ENCODE data around the gene TGFB1I1.

The TGFB1I1 gene

GRCh38 chr16:31453255-31454204 is 18.4 kb upstream of the TGFB1I1 start:
- DNase-seq, result no peak

GRCh38 chr16:31455601-31456314 is 16.2 kb upstream of the TGFB1I1 start:
- DNase-seq, result no peak

GRCh38 chr16:31456988-31457360 is 15.0 kb upstream of the TGFB1I1 start:
- no peak for DNase-seq

- peak; percentile 67 for DNase-seq
Measured at GRCh38 chr16:31458073-31458843, 13.7 kb upstream of the TGFB1I1 start.

- DNase-seq, result peak; percentile 94
Measured at GRCh38 chr16:31458844-31459686, 12.9 kb upstream of the TGFB1I1 start, which contains the start of gene ARMC5. TSS of gene ARMC5 (plus strand) at chr16:31459501. CDS start at chr16:31459525, 24 bp downstream.

- DNase-seq, result peak; percentile 98
Measured at GRCh38 chr16:31459687-31460581, 12.0 kb upstream of the TGFB1I1 start.

- peak; percentile 6 for DNase-seq
Measured at GRCh38 chr16:31460582-31461002, 11.4 kb upstream of the TGFB1I1 start.

GRCh38 chr16:31461201-31461920 is 10.6 kb upstream of the TGFB1I1 start:
- DNase-seq, result no peak

GRCh38 chr16:31461921-31462804 is 9.8 kb upstream of the TGFB1I1 start:
- no peak for DNase-seq

GRCh38 chr16:31464348-31464769 is 7.6 kb upstream of the TGFB1I1 start:
- no peak for DNase-seq

- DNase-seq, result no peak
Measured at GRCh38 chr16:31464781-31465260, 7.1 kb upstream of the TGFB1I1 start.

- DNase-seq, result no peak
Measured at GRCh38 chr16:31465788-31466370, 6.1 kb upstream of the TGFB1I1 start.

- DNase-seq, result no peak
Measured at GRCh38 chr16:31466381-31466841, 5.5 kb upstream of the TGFB1I1 start.

- DNase-seq, result no peak
Measured at GRCh38 chr16:31467151-31467773, 4.7 kb upstream of the TGFB1I1 start.

GRCh38 chr16:31467858-31468257 is 4.1 kb upstream of the TGFB1I1 start:
- DNase-seq, result no peak

- no peak for DNase-seq
Measured at GRCh38 chr16:31470615-31471014, 1.3 kb upstream of the TGFB1I1 start.

- DNase-seq, result no peak
Measured at GRCh38 chr16:31471241-31471874, 594 bp upstream of the TGFB1I1 start.

Data from DMS79 (cell line).